Tibial nerve (tissue), 4 donors: Measurements from ENCODE around the gene PRPH2.

ENCODE experiments used
- EP300 ChIP-seq, 2 donors: sonication (generic); formaldehyde crosslinking; IDR thresholded peaks; one replicate each; pipeline ENCODE4 v1.6.1; 2017; ENCODE audit warnings: antibody characterized with exemption in 2 of 2, mild to moderate bottlenecking in 1 of 2
- POLR2A ChIP-seq, 2 donors: fragments of 450-650 bp; IDR thresholded peaks; one replicate each; pipeline ENCODE4 v1.6.1; 2017; ENCODE audit warnings: antibody characterized with exemption in 2 of 2, mild to moderate bottlenecking in 2 of 2, moderate library complexity in 2 of 2
- TF ChIP-seq, protein P1 (sequence below), 5 experiments: fragments of 200-600 bp in 3 of 5; fragments of 450-650 bp in 2 of 5; sonication (generic) in 3 of 5; IDR thresholded peaks; one replicate each; pipeline ENCODE4 v1.5.1; 2016 to 2019; ENCODE audit warnings: antibody characterized with exemption in 5 of 5, mild to moderate bottlenecking in 3 of 5, moderate library complexity in 2 of 5

DNA sequence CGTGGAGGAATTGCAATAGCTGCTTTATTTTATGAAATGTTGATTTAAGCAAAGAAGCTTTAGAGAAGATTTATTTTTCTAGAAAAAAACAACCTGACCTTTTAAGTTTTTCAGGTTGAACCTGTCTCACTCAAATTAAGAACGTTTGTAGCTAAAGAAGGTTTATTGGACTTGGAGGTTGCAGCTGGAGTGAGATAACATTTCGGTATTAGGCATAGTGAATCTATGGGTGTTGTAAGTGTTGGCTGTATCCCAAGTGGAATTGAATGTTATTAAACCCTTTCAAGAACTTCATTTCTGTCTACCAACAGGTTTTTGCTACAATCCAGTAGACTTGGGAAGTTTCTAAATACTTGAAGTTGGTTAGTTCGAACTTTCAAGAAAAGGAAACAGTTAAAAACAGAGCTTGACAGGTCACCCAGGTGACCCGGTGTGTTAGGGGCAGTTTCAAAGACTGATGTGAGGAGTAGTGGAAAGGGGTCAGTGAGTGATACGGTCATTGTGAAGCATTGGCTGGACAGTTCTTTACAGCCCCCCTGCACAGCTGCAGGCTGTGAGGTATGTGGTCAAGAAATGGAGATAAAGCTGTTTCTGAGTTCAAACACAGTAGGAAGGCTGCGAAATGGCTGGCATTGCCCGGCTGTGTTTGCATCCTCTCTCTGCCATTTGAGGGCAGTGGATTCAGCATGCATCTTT, 26.0 kb upstream of the PRPH2 start:
- TF ChIP-seq, protein P1, sequence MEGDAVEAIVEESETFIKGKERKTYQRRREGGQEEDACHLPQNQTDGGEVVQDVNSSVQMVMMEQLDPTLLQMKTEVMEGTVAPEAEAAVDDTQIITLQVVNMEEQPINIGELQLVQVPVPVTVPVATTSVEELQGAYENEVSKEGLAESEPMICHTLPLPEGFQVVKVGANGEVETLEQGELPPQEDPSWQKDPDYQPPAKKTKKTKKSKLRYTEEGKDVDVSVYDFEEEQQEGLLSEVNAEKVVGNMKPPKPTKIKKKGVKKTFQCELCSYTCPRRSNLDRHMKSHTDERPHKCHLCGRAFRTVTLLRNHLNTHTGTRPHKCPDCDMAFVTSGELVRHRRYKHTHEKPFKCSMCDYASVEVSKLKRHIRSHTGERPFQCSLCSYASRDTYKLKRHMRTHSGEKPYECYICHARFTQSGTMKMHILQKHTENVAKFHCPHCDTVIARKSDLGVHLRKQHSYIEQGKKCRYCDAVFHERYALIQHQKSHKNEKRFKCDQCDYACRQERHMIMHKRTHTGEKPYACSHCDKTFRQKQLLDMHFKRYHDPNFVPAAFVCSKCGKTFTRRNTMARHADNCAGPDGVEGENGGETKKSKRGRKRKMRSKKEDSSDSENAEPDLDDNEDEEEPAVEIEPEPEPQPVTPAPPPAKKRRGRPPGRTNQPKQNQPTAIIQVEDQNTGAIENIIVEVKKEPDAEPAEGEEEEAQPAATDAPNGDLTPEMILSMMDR (IDR thresholded peaks at IDR 0.05), result no peak
- TF ChIP-seq POLR2A (IDR thresholded peaks at IDR 0.05) (no peak), EP300 (IDR thresholded peaks at IDR 0.05) (no peak)
